ENCODE results near the gene PTX4.

PTX4 gene

DNA sequence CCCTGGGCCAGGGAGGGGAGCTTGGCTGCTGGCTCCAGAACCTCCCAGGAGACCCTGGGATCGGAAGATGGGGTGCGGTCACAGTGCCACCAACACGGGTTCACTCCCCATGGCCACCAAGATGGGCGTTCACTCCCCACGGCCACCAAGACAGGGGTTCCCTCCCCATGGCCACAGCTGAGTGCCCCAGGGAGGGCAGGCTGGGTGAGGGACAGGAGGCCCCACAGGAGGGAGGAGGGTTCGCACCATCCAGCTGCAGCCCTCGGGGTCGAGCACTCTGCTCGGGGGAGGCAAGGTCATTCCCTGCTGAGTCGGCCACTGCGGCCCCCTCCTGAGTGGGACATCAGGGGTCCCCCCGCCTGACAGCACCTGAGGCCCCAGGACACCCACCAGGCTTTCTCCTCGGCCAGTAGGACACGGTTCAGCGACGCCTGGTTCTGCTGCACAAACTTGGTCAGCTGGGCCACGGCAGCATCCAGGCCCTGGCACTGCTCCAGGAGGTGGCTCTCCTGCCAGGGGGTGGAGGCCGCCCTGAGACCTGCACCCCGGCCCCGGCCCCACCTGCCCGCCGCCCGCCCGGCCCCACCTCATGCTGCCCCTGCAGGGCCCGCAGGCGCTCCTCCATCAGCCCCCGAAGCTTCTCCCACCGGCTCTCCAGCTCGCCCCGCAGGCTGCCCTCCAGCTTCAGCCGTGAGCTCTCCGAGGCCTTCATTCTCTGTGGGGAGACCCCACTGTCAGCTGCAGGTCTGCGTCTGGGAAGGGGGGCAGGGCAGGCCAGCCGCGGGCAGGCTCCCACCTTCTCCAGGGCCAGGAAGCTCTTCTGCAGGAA is 50.3 kb downstream of the PTX4 start:
- Histone ChIP-seq H3K27ac (ENCODE audit: low read length) (no peak overlapping the region), H3K4me1 (ENCODE audit: control insufficient read depth, insufficient read depth, low read length) (no peaks in the 10 kb centered on the region), H3K36me3 (ENCODE audit: control insufficient read depth in 2 of 2, insufficient read depth in 2 of 2, low read length in 2 of 2) (no peaks in the 10 kb centered on the region), H3K4me3 (ENCODE audit: low read length in 2 of 2) (no peak overlapping the region), H3K27me3 (ENCODE audit: control insufficient read depth in 1 of 2, insufficient read depth in 2 of 2, low read length in 2 of 2) (peaks cover 0 to 2% of the 10 kb centered on the region in 2 donors), H3K9me3 (ENCODE audit: control insufficient read depth in 2 of 2, low read length in 2 of 2) (no peaks in the 10 kb centered on the region), H3K9ac (ENCODE audit: low read length in 2 of 2) (no peak overlapping the region)

DNA sequence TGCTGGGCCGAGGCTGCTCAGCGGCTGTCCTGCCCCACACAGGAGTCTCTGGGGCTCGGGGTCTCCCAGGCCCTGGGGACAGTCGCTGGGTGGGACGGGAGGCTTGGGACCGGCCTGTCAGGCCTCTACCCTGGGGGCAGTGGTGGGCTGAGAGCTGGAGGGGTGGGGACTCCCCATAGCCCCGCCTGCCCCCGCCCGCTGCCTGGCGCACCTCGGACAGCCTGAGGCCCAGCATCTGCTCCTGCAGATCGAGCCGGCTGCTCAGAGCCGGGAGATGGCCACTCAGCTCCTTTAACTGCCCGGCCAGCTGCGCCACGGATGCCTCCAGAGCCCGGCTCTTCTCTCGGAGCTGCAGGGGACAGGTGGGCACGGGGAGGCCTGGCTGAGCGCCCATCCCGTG is 51.1 kb downstream of the PTX4 start:
- Histone ChIP-seq H3K4me3 (ENCODE audit: low read length in 2 of 2) (no peak overlapping the region), H3K27me3 (ENCODE audit: control insufficient read depth in 1 of 2, insufficient read depth in 2 of 2, low read length in 2 of 2) (peaks cover 0 to 2% of the 10 kb centered on the region in 2 donors), H3K9ac (ENCODE audit: low read length in 2 of 2) (no peak overlapping the region), H3K36me3 (ENCODE audit: control insufficient read depth in 2 of 2, insufficient read depth in 2 of 2, low read length in 2 of 2) (no peaks in the 10 kb centered on the region), H3K9me3 (ENCODE audit: control insufficient read depth in 2 of 2, low read length in 2 of 2) (no peaks in the 10 kb centered on the region), H3K27ac (ENCODE audit: low read length) (no peak overlapping the region), H3K4me1 (ENCODE audit: control insufficient read depth, insufficient read depth, low read length) (no peaks in the 10 kb centered on the region)

DNA sequence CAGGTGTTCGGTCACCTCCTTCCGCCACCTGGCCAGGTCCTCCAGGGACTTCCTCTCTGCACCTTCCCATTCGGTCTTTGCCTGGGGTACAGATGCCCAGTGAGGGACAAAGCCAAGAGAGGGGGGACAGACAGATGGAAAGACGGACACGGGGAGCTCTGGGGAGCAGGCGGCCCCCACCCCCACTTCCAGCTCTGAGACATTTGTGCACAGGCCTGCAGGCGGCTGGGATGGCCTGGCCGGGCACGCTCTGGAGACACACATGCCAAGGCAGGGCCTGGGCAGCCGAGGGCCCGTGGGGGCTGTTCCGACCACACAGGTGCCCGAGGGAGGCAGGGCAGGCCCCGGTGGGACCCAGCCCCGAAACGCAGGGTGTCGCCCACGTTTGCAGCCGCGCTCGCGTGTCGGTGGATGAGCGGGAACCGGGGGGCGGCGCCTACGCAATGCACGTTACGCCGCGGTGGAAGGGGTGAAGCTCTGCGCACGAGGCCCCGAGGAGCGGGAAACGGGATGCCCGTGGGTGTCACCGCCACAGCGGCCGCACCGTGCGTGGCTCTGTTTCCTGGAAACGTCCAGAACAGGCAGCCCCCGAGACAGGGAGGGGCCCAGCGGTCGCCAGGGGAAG is 51.9 kb downstream of the PTX4 start:
- Histone ChIP-seq H3K9ac (ENCODE audit: low read length in 2 of 2) (no peak overlapping the region), H3K4me1 (ENCODE audit: control insufficient read depth, insufficient read depth, low read length) (no peaks in the 10 kb centered on the region), H3K9me3 (ENCODE audit: control insufficient read depth in 2 of 2, low read length in 2 of 2) (no peaks in the 10 kb centered on the region), H3K4me3 (ENCODE audit: low read length in 2 of 2) (no peak overlapping the region), H3K36me3 (ENCODE audit: control insufficient read depth in 2 of 2, insufficient read depth in 2 of 2, low read length in 2 of 2) (no peaks in the 10 kb centered on the region), H3K27ac (ENCODE audit: low read length) (no peak overlapping the region), H3K27me3 (ENCODE audit: control insufficient read depth in 1 of 2, insufficient read depth in 2 of 2, low read length in 2 of 2) (peaks cover 0 to 2% of the 10 kb centered on the region in 2 donors)

- H3K36me3 ChIP-seq (ENCODE audit: control insufficient read depth in 2 of 2, insufficient read depth in 2 of 2, low read length in 2 of 2) = no peaks in the 10 kb centered on the region
Observed at GRCh38 chr16:1435921-1436697, 52.6 kb downstream of the PTX4 start.

More at GRCh38 chr16:1435921-1436697, 52.6 kb downstream of the PTX4 start:
- H3K9me3 ChIP-seq (ENCODE audit: control insufficient read depth in 2 of 2, low read length in 2 of 2) = no peaks in the 10 kb centered on the region
- no peaks in the 10 kb centered on the region for H3K4me1 ChIP-seq (ENCODE audit: control insufficient read depth, insufficient read depth, low read length)
- no peak overlapping the region for H3K27ac ChIP-seq (ENCODE audit: low read length)
- no peak overlapping the region for H3K4me3 ChIP-seq (ENCODE audit: low read length in 2 of 2)
- H3K9ac ChIP-seq (ENCODE audit: low read length in 2 of 2) = no peak overlapping the region
- H3K27me3 ChIP-seq (ENCODE audit: control insufficient read depth in 1 of 2, insufficient read depth in 2 of 2, low read length in 2 of 2) = peaks cover 0 to 2% of the 10 kb centered on the region in 2 donors
